Activated T-helper 17 cell treated with anti-CD3 and anti-CD28 coated beads, Interleukin-2, amount 50 U/mL, for 72 hours (primary cell): ENCODE results near the gene PRKN. TPM values are rescaled to one million over a fixed set of nuclear protein-coding genes. Genes with fewer than 3 reads are reported as not detected.

Source experiments
- ATAC-seq: fragments of 150-1000 bp; cut with Tn5 transposase; replicated peaks from 2 replicates; pipeline ENCODE4 v1.10.0; 2021; ENCODE audit warnings: mild to moderate bottlenecking, moderate library complexity
- H3K27ac Mint-ChIP-seq: one replicate; pipeline ENCODE4 v1.8.0; 2022; ENCODE audit warnings: mixed read lengths
- H3K27me3 Mint-ChIP-seq: one replicate; pipeline ENCODE4 v1.8.0; 2022; ENCODE audit warnings: mixed read lengths
- H3K36me3 Mint-ChIP-seq: one replicate; pipeline ENCODE4 v1.8.0; 2022; ENCODE audit warnings: low read depth, mild to moderate bottlenecking, mixed read lengths
- H3K4me1 Mint-ChIP-seq: one replicate; pipeline ENCODE4 v1.8.0; 2022; ENCODE audit warnings: mixed read lengths
- H3K4me3 Mint-ChIP-seq: one replicate; pipeline ENCODE4 v1.8.0; 2022; ENCODE audit warnings: mild to moderate bottlenecking, mixed read lengths
- H3K9me3 Mint-ChIP-seq: one replicate; pipeline ENCODE4 v1.8.0; 2022; ENCODE audit warnings: mixed read lengths
- total RNA-seq, 2 donors: library from RNA; stranded (reverse); gene quantifications; one replicate each; pipeline ENCODE4 v1.2.3, GENCODE V29; 2022

Gene PRKN
- total RNA-seq, 2 donors from 2014 or later: 0.84 to 0.87 TPM

DNA sequence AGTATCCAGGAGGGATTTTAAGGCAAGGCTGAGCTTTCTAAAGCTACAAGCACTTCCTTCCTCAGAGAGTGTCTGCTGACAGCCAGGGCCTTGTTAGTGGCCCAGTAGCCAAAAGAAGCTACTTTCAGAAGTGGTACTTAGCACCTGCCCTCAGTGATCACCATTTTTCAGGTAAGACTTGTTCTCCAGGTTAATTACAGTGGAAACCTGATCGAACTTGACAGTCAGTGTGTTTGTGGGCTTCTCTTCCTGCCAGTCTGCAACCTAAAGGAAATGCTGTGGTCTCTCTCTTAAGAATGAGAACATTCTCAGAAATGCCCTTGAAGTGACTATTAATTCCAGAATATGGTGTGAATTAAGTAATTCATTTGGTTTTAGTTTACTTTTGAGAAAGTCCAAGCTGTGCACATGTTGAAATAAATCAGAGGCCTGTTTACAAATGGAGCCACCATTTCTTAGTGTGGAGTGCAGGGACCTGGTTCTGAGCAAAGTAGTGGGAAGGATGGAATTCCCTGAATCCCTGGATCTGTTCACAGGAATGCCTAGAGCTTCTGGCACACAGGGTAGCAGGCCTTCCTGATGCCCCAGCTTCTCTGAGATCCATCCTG, 1268.5 kb downstream of the PRKN start:
- H3K27ac Mint-ChIP-seq: no peak overlapping the region
- H3K9me3 Mint-ChIP-seq: no peaks in the 10 kb centered on the region
- H3K36me3 Mint-ChIP-seq: no peaks in the 10 kb centered on the region
- H3K4me3 Mint-ChIP-seq: no peak overlapping the region
- H3K27me3 Mint-ChIP-seq: peaks cover 2% of the 10 kb centered on the region
- ATAC-seq: peak; percentile 24
- no peaks in the 10 kb centered on the region for H3K4me1 Mint-ChIP-seq

DNA sequence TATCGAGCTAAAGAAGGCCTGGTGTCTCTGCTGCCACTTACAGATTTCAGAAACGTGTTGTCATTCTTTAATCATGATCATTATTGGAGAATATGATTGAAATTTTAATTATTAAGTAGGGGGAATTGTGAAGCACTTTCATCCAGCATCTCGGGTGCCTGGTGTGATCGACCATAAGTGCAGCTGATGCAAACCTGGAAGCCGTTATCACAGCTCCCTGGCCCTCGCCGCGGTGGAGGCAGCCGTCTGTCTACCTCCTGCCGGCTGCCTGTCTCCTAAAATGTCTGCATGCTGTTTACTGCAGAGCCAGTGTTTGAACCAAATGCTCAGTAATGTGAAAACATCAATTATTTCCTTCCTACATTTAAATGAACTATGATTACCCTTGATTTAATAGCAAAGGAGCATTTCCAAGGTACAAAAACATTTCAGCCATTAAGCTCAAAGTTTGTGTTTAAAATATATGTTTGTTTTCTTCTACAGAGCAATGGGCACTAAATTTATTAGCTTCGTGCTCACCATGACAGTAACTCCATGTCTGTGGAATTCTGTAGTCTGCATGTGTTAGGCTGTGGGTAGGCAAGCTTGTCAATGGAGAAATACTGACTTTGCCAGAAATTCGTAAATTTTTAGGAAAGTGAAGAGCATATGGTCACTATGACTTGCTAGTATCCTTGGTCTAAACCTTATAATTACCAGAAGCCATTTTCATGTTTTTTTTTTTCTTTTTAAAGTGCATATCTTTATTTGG, 1269.2 kb downstream of the PRKN start:
- ATAC-seq: no peak
- Mint-ChIP-seq H3K9me3 (no peaks in the 10 kb centered on the region), H3K4me3 (no peak overlapping the region)

DNA sequence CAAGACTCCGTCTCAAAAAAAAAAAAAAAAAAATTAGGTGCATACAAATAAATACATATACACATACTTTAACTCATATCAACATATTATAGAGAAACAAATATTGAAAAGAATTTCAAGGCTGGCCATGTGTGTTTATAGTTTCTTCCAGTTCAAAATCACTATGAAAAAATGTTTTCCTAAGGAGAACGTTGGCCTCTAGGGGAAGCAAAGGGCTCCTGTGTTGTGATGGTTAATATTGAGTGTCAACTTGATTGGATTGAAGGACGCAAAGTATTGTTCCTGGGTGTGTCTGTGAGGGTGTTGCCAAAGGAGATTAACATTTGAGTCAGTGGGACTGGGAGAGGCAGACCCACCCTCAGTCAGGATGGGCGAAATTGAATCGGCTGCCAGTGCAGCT, 1271.7 kb downstream of the PRKN start:
- Mint-ChIP-seq H3K36me3 (no peaks in the 10 kb centered on the region), H3K4me1 (no peaks in the 10 kb centered on the region), H3K27me3 (peaks cover 2% of the 10 kb centered on the region), H3K27ac (no peak overlapping the region), H3K9me3 (no peaks in the 10 kb centered on the region), H3K4me3 (no peak overlapping the region)
- no peak for ATAC-seq

More for the DNA sequence above, 1269.2 kb downstream of the PRKN start:
- Mint-ChIP-seq H3K27me3 (peaks cover 2% of the 10 kb centered on the region), H3K36me3 (no peaks in the 10 kb centered on the region), H3K4me1 (no peaks in the 10 kb centered on the region), H3K27ac (no peak overlapping the region)

DNA sequence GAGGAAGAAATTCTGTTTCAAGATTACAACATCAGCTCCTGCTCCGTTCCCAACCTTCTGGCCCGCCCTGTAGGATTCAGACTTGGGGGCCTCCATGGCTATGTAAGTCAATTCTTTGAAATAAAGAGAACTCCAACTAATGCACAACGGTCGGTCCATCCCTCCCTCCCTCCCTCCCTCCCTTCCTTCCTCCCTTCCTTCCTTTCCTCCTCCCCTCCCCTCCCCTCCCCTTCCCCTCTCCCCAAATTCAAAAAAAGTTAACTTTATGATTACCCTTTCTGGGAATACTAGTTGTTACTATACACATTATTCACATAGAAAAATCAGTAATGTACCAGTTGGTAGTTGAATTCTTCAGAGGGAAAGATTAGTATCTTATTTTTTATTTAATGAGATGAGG, 1274.0 kb downstream of the PRKN start:
- no peak overlapping the region for H3K27ac Mint-ChIP-seq
- no peaks in the 10 kb centered on the region for H3K4me1 Mint-ChIP-seq
- H3K27me3 Mint-ChIP-seq: peaks cover 2% of the 10 kb centered on the region
- H3K36me3 Mint-ChIP-seq: no peaks in the 10 kb centered on the region
- H3K4me3 Mint-ChIP-seq: no peak overlapping the region
- no peaks in the 10 kb centered on the region for H3K9me3 Mint-ChIP-seq
- no peak for ATAC-seq

DNA sequence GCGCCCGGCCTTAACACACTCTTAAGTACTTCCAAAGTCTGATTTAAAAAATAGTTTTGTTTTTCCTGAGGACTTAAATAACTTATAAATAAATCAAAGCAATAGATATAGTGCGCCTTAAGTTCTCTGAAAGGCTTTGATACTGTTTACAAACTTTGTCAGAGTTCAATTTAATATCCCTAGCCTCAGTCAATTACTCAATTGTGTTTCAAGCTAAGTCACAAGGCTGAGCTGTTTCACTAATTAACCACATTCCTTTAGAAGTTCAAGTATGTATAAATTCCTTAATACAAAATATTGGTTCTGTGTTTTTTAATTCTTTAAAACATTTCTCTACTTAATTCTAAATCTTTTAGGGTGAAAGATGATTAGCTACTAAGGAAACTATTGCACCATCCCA, 1275.3 kb downstream of the PRKN start:
- ATAC-seq: no peak
- Mint-ChIP-seq H3K4me3 (no peak overlapping the region), H3K27me3 (peaks cover 2% of the 10 kb centered on the region)

DNA sequence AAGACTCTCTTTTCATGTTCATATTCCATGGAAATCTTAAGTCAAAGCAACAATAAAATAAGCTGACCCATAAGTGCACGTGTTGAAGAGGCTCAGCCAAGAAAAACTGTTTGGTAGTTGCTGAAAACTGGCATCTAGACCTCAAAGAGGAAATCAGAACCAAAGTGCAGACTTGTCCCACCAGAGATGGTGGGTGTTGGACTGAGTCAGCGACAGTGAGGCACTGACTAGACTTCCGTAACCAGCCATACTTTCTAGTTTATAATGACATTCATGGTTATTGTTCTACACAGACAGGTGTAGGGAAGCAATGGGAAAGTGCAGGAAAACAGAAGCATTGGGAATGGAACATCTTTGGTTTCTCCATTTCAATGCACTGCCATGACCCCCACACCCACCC, 1278.0 kb downstream of the PRKN start:
- H3K4me1 Mint-ChIP-seq: no peaks in the 10 kb centered on the region
- no peaks in the 10 kb centered on the region for H3K27me3 Mint-ChIP-seq
- no peak for ATAC-seq
- H3K27ac Mint-ChIP-seq: no peak overlapping the region
- no peaks in the 10 kb centered on the region for H3K9me3 Mint-ChIP-seq
- no peaks in the 10 kb centered on the region for H3K36me3 Mint-ChIP-seq
- H3K4me3 Mint-ChIP-seq: no peak overlapping the region

More for the DNA sequence above, 1275.3 kb downstream of the PRKN start:
- Mint-ChIP-seq H3K9me3 (no peaks in the 10 kb centered on the region), H3K4me1 (no peaks in the 10 kb centered on the region), H3K27ac (no peak overlapping the region), H3K36me3 (no peaks in the 10 kb centered on the region)

DNA sequence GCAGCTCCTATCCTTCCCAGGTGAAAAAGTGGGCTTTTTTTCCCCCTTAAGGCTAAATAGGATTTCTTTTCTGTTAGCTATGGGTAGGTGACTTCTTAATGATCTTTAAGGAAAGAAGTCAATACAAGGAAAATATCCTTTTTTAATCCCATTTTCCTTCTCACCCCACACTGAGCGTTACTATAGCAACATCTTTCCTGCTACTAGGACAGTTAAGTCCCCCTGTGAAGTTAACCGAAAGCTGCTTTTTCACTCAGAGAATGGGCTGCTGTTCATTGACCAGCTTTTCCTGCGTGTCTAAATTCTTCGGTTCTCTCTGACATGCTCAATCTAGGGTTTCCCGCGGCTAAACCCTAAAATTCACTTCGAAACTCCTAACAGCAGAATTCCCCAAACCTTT, 1280.6 kb downstream of the PRKN start:
- Mint-ChIP-seq H3K9me3 (no peaks in the 10 kb centered on the region), H3K36me3 (no peaks in the 10 kb centered on the region), H3K4me3 (no peak overlapping the region), H3K27ac (no peak overlapping the region), H3K27me3 (no peaks in the 10 kb centered on the region), H3K4me1 (no peaks in the 10 kb centered on the region)
- ATAC-seq: no peak

DNA sequence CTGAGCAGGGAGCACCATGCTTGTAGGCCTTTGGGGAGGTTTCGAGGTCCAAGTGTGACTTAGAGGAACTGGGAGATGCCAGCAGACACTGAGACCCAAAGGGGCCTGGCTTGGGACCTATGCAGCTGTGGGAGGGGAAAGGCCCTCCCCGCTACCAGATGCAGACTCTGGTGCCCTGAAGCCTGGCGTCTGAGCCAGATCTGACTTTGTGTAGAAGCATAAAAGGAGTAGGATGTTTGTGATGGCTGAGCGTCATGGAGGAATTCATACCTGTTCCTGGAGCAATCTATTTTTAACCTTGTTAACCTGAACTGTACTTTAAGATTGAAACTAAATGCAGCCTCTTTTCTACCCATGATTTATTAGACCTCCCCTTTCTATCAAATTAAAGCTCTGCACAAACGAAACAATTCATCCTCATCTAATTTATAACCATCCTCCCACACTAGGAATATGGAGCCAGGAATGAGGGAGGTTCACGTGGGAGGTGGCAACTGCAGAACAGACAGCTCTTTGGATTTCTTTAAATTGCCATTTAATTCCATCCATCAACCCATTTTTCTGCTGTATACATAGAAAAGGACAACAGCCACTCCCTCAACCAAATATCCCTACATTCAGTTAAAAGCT, 1281.2 kb downstream of the PRKN start:
- no peak for ATAC-seq
- H3K27ac Mint-ChIP-seq: no peak overlapping the region
- no peaks in the 10 kb centered on the region for H3K4me1 Mint-ChIP-seq
- H3K9me3 Mint-ChIP-seq: no peaks in the 10 kb centered on the region
- no peak overlapping the region for H3K4me3 Mint-ChIP-seq
- H3K36me3 Mint-ChIP-seq: no peaks in the 10 kb centered on the region
- no peaks in the 10 kb centered on the region for H3K27me3 Mint-ChIP-seq

DNA sequence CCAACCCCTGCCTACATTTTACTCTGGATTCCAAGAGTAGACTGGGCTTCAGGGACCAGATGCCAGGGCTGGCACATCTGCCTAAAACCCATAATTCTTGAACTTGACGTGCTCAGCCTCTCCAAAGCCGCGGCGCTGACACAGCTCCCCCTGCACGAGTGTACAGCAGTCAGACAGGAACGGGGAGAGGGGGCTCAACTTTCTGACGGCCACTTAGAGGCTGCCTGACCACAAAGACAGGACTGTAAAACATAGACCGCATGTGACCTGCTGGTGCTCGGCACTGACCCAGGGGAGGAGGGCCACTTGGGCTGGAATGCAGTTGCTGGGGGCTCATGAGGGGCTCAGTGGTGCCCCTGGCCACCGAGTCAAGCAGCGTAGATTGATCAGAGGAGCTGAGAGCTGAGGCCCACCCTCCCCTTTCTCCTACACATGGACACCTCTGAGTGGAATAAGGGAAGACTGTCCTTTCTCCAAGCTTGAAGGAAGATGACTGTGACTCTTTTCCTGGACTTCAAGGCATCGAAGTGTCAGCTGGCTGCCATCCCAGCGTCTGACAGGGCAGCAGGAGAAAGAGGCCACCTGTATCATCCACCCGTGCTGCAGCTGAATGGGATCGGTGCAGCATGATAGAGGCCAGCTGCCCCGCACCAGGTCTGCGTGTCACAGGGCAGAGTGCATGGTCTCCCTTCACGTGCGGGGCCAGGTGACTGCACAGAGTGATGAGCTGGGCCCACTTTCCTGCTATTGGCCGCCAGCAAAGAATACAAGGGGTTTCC, 1282.4 kb downstream of the PRKN start:
- no peaks in the 10 kb centered on the region for H3K9me3 Mint-ChIP-seq

DNA sequence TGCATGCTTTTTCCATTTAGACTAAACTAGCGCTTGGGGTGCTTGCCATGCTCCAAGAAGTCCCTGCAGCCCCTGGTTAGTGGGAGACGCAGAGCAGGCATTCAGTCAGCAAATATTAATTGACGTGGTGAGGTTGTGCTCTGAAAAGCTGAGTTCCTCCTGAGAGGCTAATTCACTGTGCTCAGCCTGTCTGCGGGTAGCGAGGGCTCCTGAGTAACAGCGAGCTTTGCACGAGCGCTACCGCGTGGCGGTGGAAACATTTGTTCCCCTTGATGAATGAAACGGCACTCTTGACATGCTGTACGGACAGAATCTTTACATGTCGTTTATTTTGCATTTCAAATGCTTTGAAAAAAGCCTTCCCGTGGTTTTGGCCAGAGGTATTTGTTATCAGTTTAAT, 1283.1 kb downstream of the PRKN start:
- no peak for ATAC-seq
- no peak overlapping the region for H3K4me3 Mint-ChIP-seq
- H3K27me3 Mint-ChIP-seq: no peaks in the 10 kb centered on the region
- H3K36me3 Mint-ChIP-seq: no peaks in the 10 kb centered on the region
- H3K27ac Mint-ChIP-seq: no peak overlapping the region
- H3K4me1 Mint-ChIP-seq: no peaks in the 10 kb centered on the region
- no peaks in the 10 kb centered on the region for H3K9me3 Mint-ChIP-seq

More for the DNA sequence above, 1282.4 kb downstream of the PRKN start:
- no peaks in the 10 kb centered on the region for H3K4me1 Mint-ChIP-seq
- H3K27ac Mint-ChIP-seq: no peak overlapping the region
- no peak for ATAC-seq
- H3K4me3 Mint-ChIP-seq: no peak overlapping the region
- no peaks in the 10 kb centered on the region for H3K27me3 Mint-ChIP-seq
- H3K36me3 Mint-ChIP-seq: no peaks in the 10 kb centered on the region

DNA sequence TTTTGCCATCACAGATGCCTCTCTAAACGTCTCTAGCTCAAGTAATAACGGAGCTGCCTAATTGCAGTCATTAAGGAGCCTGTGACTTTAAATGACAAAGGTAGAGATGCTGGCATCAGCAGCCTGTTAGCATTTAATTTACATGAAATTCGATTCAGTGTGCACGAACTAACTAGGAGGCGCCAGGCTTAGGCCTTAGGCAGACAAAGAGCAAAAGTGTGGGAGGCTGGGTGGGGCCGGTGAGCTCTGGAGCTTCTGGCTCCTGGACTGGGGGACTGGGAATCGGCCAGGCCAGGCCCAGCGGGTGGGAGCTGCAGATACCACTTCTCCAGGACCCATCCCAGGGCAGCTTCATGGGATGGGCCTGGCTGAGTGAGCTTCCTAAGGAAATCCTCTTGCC, 1283.7 kb downstream of the PRKN start:
- Mint-ChIP-seq H3K36me3 (no peaks in the 10 kb centered on the region), H3K4me1 (no peaks in the 10 kb centered on the region), H3K27ac (no peak overlapping the region), H3K27me3 (no peaks in the 10 kb centered on the region), H3K4me3 (no peak overlapping the region), H3K9me3 (no peaks in the 10 kb centered on the region)
- ATAC-seq: no peak

DNA sequence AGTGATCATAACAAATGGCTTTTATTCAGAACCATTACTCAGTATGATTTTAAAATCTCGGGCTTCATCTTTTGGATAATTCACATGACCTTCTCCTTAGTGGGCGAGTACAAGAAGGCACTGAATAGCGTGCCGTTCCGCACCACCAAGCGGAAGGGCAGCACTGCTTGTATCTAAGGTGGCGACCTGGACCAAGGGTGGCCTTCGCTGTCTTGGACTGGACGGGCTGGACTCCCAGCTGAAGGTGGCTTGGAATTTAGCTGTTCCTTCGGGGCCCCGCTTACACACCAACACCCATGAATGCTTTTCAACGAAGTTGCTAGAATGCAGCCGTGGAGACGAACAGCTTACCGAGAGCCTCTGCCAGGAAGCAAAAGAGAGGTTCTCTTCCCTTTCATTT, 1285.1 kb downstream of the PRKN start:
- Mint-ChIP-seq H3K4me3 (no peak overlapping the region), H3K4me1 (no peaks in the 10 kb centered on the region), H3K9me3 (no peaks in the 10 kb centered on the region), H3K27ac (no peak overlapping the region), H3K36me3 (no peaks in the 10 kb centered on the region), H3K27me3 (no peaks in the 10 kb centered on the region)
- no peak for ATAC-seq

DNA sequence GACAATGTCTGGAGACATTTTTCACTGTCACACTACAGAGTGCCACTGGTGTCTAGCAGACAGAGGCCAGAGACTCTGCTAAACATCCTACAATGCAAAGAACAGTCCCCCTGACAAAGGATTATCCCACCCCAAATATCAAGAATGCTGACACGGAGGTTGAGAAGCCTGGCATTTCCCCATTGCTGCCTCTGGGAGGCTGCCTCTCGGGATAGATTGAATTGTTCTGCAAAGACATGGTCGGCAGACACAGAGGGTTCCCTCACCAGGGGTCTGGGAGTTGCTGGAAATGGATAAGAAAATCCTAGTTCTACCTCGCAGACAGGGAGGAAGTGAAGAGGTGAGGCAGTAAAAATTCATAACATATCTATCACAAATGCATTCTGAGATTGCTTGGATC, 1287.3 kb downstream of the PRKN start:
- Mint-ChIP-seq H3K27ac (no peak overlapping the region), H3K36me3 (no peaks in the 10 kb centered on the region), H3K9me3 (no peaks in the 10 kb centered on the region), H3K4me1 (no peaks in the 10 kb centered on the region), H3K27me3 (no peaks in the 10 kb centered on the region), H3K4me3 (no peak overlapping the region)
- ATAC-seq: no peak

DNA sequence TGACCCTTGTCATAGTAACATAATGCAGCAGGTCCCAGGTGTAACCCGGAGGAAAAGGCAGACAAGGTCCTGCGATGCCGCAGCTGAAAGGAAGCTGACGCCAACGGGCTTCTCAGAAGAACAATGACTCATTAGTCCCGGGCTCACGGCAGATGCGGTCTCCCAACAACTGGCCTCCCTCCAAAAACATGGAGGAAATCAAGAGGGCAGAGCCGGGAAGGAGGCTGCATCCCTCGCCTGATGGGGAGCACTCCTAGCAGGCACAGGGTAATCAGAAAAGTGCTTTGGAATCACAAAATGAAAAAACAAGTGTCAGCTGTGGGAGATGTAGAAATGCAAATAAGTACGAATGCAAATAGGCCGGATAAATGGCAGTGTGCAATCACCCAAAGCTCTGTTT, 1288.5 kb downstream of the PRKN start:
- Mint-ChIP-seq H3K4me3 (no peak overlapping the region), H3K9me3 (no peaks in the 10 kb centered on the region), H3K36me3 (no peaks in the 10 kb centered on the region), H3K27me3 (no peaks in the 10 kb centered on the region), H3K27ac (no peak overlapping the region), H3K4me1 (no peaks in the 10 kb centered on the region)
- ATAC-seq: peak; percentile 51
